Right cardiac atrium (tissue), 5 donors: ENCODE measurements around the gene FRY. TPM values are rescaled to one million over a fixed set of nuclear protein-coding genes. Genes with fewer than 3 reads are reported as not detected.

ENCODE experiments used
- ATAC-seq, 2 donors: fragments of 200-7000 bp; cut with Tn5 transposase; one replicate each; pipeline versions ENCODE4 v1.8.0 to v1.9.1; 2020; ENCODE audit warnings: moderate library complexity in 2 of 2, mild to moderate bottlenecking in 1 of 2
- DNase-seq, 3 donors: peaks; one replicate each; pipeline ENCODE4 v3.0.0-alpha.2; 2020
- H3K27ac ChIP-seq: one replicate; pipeline ENCODE4 v1.5.1; 2013; ENCODE audit warnings: mild to moderate bottlenecking, low read length, control low read depth, moderate library complexity
- H3K27me3 ChIP-seq: one replicate; pipeline ENCODE4 v1.6.1; 2013; ENCODE audit not compliant: control insufficient read depth, insufficient read depth
- H3K4me1 ChIP-seq: one replicate; pipeline ENCODE4 v1.6.1; 2013; ENCODE audit warnings: low read length; ENCODE audit not compliant: control insufficient read depth, insufficient read depth
- H3K4me3 ChIP-seq: one replicate; pipeline ENCODE4 v1.5.1; 2013; ENCODE audit warnings: low read length, control low read depth
- H3K9me3 ChIP-seq: one replicate; pipeline ENCODE4 v1.6.1; 2013; ENCODE audit warnings: low read length; ENCODE audit not compliant: control insufficient read depth
- WGBS: extraction: QIAGEN DNeasy Blood & Tissue Kit; methylation state at CpG from one replicate; pipeline ENCODE4 v1.1.7; 2013; 5-methylcytosine and 5-hydroxymethylcytosine counted together
- intact Hi-C, 4 donors: fragments of 100-400 bp; cut with DNase I; formaldehyde crosslinking; loops; one replicate each; pipeline versions ENCODE4 v1.11.0 to v1.14.0; 2022 to 2023
- polyA plus RNA-seq: library from polyadenylated mRNA; stranded (reverse); fragments of 200-250 nt; gene quantifications from one replicate; pipeline ENCODE4 v1.2.3, GENCODE V29; 2013
- total RNA-seq, 4 donors: library from RNA; stranded (reverse); fragmentation: NEBNext Ultra II Directional; extraction: Animal tissue kit (Norgen Biotek cat#: 25700); gene quantifications; one replicate each; pipeline ENCODE4 v1.2.1, GENCODE V29; 2021
- donor health status: healthy with polysubstance abuse.
- donor health status: DM: no; HTN: yes; CAD: no.
- donor health status: DM: no; HTN: no; CAD: no.
- donor health status: DM: no; HTN: yes; CAD: no; lungs with severe emphysema.
- donor health status: DM: yes; HTN: yes; CAD: no.

The FRY gene
- total and polyA plus RNA-seq, 5 donors: 29.0 to 139 (median 113) TPM

DNA sequence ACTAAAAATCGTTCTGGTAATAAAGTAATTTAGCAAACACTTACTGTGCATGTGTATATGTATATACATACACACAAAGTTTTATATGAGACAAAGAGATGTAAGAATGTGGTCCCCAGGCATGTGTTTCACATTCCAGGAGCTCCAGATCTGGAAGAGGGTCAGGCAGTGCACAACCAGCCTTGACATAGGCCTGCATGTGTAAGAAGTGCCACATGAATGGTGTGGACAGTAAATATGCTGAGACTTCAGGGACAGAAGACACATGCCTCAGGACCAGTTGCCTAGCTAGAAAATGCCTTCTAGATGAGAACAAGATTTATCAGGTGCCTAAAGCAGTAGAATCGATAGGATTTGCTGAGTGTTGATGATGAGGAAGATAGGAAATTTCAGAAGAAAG, 76.4 kb downstream of the FRY start:
- DNase-seq: no peak
- WGBS: 55% methylated on average over 2 of the region's 2 CpGs
- Histone ChIP-seq H3K27ac (no peak overlapping the region), H3K9me3 (no peaks in the 10 kb centered on the region), H3K27me3 (no peaks in the 10 kb centered on the region), H3K4me3 (no peak overlapping the region), H3K4me1 (no peaks in the 10 kb centered on the region)
- peak in 1 of 2 donors; percentile 48 for ATAC-seq
- intact Hi-C loops: no loop called here

DNA sequence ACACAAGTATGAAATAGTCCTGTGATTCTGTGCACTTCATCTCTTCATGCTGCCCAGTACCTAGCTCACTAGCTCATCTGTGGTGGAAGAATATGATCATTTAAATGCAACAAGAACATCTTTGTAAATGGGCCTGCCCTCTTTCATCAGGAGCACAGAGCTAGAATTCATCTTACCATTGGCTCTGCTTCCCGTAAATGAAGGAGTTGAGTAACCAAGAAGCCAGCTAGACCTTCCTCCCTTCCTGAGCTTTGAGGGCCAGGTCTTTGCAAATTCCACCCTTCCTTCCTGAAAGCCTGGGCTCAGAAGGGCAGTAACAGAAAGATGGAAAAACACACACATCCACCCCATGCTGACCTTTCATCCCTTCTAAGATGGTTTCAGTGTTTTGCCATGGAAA, 82.0 kb downstream of the FRY start:
- no peak for DNase-seq
- no peak overlapping the region for H3K27ac ChIP-seq
- no peak overlapping the region for H3K4me3 ChIP-seq
- peaks cover 3% of the 10 kb centered on the region for H3K4me1 ChIP-seq
- H3K27me3 ChIP-seq: no peaks in the 10 kb centered on the region
- no peaks in the 10 kb centered on the region for H3K9me3 ChIP-seq
- ATAC-seq: peak; percentile 41 to 90
- intact Hi-C loops: no loop called here
- WGBS: 61% methylated on average over 1 of the region's 1 CpG

DNA sequence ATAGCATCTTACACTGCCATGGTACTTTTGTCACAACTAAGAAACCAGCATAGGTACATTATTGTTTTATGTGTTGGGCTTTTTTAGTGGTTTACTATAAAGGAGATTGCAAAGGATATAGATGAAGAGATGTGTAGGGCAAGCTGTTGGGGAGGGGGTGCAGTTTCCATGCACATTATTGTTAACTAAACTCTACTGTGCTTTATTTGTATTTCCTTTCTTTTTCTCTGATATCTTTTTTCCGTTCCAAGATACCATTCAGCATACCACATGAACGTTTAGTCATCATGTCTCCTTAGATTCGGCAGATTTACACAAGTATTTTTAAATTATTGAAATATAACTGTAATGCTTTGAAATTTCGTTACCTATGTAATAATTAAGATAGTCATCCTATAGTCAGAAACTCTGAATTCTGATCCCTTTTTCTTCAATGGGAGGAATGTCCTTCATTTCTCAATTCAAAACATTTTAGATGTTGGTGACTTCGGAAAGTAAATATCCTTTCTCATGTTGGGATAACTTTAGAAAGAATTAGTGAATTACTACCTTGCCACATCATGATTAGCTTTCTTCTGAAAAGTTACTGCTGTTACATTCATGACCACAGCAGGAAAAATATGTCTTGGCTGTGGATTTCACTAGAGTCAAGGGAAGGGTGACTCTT, 82.8 kb downstream of the FRY start:
- ATAC-seq (peak in 1 of 2 donors; percentile 28), DNase-seq (no peak)
- Histone ChIP-seq H3K4me1 (peaks cover 3% of the 10 kb centered on the region), H3K4me3 (no peak overlapping the region), H3K27me3 (no peaks in the 10 kb centered on the region), H3K27ac (no peak overlapping the region), H3K9me3 (no peaks in the 10 kb centered on the region)
- intact Hi-C loops: no loop called here
- 54% methylated on average over 5 of the region's 5 CpGs for WGBS

DNA sequence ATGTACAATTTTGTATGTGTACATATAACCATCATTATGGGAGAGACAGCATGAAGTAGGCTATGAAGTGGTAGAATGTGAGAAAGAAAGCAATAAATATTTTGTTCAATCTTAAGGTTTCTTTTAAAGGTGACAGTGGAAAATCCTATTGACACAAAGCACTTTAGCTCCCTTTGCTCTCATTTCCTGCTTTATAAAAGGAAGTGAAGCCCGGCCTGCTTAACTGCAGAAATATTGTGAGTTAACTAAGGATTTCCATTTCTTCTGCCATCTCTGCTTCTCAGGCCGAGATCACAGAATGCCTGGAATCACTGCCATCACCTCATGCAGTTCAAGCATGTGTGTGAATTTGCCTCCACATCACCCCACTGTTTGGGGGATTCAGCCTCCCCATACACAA, 83.5 kb downstream of the FRY start:
- 26% methylated on average over 2 of the region's 2 CpGs for WGBS
- intact Hi-C loops: no loop called here
- no peak overlapping the region for H3K4me3 ChIP-seq
- no peaks in the 10 kb centered on the region for H3K27me3 ChIP-seq
- H3K4me1 ChIP-seq: peaks cover 3% of the 10 kb centered on the region
- ATAC-seq (no peak), DNase-seq (no peak)
- H3K27ac ChIP-seq: peak overlapping the region; percentile 78
- H3K9me3 ChIP-seq: no peaks in the 10 kb centered on the region

DNA sequence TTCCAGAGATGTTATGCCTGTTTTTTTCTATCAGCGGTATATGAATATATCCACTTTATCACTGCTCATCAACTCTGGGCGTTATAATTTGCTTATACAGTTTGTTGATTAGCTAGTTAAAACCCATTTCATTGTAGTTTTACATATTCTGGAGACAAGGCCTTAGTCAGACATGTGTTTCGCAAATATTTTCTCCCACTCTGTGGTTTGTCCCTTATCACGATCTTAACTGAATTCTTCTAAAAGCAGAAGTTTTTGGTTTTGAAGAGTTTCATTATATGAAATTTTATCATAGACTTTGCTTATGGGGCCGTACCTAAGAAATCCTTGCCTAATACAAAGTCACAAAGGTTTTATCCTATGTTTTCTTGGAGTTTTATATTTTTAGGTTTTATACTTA, 84.6 kb downstream of the FRY start:
- intact Hi-C loops: no loop called here
- ATAC-seq (no peak), DNase-seq (no peak)
- peaks cover 3% of the 10 kb centered on the region for H3K4me1 ChIP-seq
- H3K27me3 ChIP-seq: no peaks in the 10 kb centered on the region
- H3K9me3 ChIP-seq: no peaks in the 10 kb centered on the region
- no peak overlapping the region for H3K27ac ChIP-seq
- H3K4me3 ChIP-seq: no peak overlapping the region
- WGBS: 68% methylated on average over 5 of the region's 5 CpGs

DNA sequence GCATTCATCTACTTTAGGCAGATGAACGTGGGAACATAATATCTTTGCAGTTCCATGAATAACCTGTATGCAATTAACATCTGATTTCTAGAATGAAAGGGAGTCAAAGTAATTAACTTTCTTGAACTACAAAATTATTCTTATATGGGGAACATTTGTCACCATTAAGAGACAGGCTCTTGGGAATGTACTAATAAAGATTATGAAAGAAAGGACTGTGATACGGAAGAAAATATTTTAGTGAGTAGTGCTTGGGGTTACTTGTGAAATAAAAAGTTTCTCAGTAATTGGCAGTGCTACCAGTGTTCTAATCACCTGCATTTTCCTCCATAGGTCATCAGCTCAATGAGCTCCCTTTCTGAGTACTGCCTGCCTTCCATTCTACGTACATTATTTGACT, 85.4 kb downstream of the FRY start:
- Histone ChIP-seq H3K27me3 (no peaks in the 10 kb centered on the region), H3K9me3 (no peaks in the 10 kb centered on the region), H3K4me1 (peaks cover 3% of the 10 kb centered on the region), H3K27ac (peak overlapping the region; percentile 23), H3K4me3 (no peak overlapping the region)
- ATAC-seq (no peak), DNase-seq (no peak)
- intact Hi-C loops: no loop called here
- WGBS: 67% methylated on average over 3 of the region's 3 CpGs

DNA sequence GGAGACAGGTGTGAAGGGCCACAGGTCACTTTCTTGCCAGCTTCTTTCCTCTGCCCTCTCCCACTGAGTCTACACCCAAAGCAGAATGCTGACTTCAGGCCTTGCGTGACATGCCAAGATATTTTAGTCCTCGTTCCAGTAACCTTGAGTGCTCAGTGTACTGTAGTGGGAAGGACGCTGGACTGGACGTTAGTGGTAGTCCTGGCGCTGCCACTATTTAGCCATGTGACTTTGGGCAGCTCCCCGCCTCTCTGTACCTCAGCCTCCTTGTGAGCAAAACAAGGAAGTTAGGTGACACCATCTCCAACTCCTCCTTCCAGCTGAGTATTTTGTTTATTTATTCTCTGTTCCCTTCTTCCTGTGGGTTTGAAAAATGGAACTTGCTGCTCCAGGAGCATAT, 86.1 kb downstream of the FRY start:
- H3K9me3 ChIP-seq: no peaks in the 10 kb centered on the region
- peak; percentile 88 to 96 for ATAC-seq
- WGBS: 48% methylated on average over 6 of the region's 6 CpGs
- DNase-seq: peak; percentile 37 to 73 (median 69)
- intact Hi-C loops: no loop called here
- no peak overlapping the region for H3K4me3 ChIP-seq
- H3K4me1 ChIP-seq: peaks cover 3% of the 10 kb centered on the region
- no peaks in the 10 kb centered on the region for H3K27me3 ChIP-seq
- H3K27ac ChIP-seq: peak overlapping the region; percentile 60

DNA sequence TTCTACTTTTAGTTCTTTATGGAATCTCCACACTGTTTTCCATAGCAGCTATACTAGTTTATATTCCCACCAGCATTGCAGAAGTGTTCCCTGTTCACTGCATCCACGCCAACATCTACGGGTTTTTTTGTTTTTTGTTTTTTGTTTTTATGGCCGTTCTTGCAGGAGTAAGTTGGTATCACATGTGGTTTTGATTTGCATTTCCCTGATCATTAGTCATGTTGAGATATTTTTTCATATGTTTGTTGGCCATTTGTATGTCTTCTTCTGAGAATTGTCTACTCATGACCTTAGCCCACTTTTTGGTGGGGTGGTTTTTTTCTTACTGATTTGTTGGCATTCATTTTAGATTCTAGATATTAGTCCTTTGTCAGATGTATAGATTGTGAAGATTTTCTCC, 89.7 kb downstream of the FRY start:
- Histone ChIP-seq H3K4me3 (no peak overlapping the region), H3K9me3 (no peaks in the 10 kb centered on the region), H3K27me3 (no peaks in the 10 kb centered on the region), H3K4me1 (peaks cover 6% of the 10 kb centered on the region), H3K27ac (no peak overlapping the region)
- no peak for DNase-seq
- ATAC-seq: no peak
- intact Hi-C loops: no loop called here
- WGBS: 96% methylated on average over 3 of the region's 3 CpGs

DNA sequence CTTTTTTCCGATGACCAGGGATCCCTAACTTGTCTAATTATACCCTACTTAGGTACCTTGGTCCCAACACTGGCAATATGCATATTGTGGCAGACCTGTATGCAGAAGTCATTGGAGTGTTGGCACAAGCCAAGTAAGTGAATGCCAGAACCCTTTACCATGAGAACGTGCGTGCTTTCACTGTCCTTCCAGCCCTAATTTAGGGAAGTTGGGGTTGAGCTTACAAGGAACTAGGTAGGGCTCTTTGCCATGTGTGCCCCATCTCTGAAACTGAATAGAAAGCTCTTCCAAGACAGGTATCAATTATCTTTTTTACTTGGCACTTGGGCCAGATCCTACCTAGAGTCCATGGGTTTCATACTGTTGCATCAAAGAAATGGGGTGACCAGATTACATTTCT, 93.2 kb downstream of the FRY start:
- H3K27ac ChIP-seq: peak overlapping the region; percentile 90

DNA sequence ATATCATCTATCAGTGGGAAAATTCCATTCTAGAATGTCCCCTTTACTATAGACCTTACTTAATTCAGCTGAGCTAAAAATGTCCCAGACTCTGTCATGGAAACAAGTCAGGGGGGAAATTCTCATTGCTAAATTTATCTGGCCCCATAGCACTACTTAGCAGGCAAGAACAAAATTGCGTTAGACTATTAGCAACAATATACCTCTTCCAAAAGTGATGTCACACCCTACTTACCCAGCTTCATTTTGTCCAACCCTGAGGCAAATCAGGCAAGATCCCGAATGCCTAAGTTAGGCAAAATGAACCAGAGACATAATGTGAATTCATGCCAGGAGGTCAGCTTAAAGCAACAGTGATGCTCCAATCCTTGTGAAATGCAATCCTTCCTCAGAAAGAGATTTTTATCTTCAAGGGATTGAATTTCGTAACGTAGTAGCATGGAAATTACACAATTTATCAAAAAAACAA, 93.7 kb downstream of the FRY start:
- ATAC-seq (peak; percentile 89 to 90), DNase-seq (no peak)
- Histone ChIP-seq H3K4me1 (peaks cover 6% of the 10 kb centered on the region), H3K27ac (peak overlapping the region; percentile 89), H3K27me3 (no peaks in the 10 kb centered on the region), H3K4me3 (no peak overlapping the region), H3K9me3 (no peaks in the 10 kb centered on the region)
- WGBS: 33% methylated on average over 4 of the region's 4 CpGs
- intact Hi-C loops: no loop called here

More for the DNA sequence above, 93.2 kb downstream of the FRY start:
- ATAC-seq (peak; percentile 11 to 15), DNase-seq (no peak)
- no peaks in the 10 kb centered on the region for H3K9me3 ChIP-seq
- H3K4me3 ChIP-seq: no peak overlapping the region
- peaks cover 6% of the 10 kb centered on the region for H3K4me1 ChIP-seq
- intact Hi-C loops: no loop called here
- WGBS: 79% methylated on average over 3 of the region's 3 CpGs
- no peaks in the 10 kb centered on the region for H3K27me3 ChIP-seq

DNA sequence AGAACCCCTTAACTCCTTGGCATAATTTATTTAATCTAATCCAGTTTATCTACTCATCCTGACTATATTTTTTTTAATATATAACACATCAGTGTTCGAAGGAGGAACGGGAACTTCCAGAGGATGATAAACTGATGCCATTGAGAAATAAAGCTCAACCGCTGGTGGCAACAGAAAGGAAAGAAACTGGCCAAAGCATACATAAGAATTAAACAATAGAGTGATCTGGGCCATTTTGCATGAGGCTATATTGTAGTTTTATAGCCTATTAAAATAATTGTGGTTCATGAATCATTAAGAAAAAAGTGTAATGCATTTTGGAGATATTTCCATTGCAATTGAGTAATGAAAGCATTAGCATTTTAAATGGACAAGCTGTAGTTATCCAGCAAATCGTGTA, 94.2 kb downstream of the FRY start:
- Histone ChIP-seq H3K27me3 (no peaks in the 10 kb centered on the region), H3K4me1 (peaks cover 6% of the 10 kb centered on the region), H3K4me3 (no peak overlapping the region), H3K27ac (no peak overlapping the region), H3K9me3 (no peaks in the 10 kb centered on the region)
- intact Hi-C loops: no loop called here
- no peak for ATAC-seq
- no peak for DNase-seq
- 73% methylated on average over 4 of the region's 4 CpGs for WGBS

DNA sequence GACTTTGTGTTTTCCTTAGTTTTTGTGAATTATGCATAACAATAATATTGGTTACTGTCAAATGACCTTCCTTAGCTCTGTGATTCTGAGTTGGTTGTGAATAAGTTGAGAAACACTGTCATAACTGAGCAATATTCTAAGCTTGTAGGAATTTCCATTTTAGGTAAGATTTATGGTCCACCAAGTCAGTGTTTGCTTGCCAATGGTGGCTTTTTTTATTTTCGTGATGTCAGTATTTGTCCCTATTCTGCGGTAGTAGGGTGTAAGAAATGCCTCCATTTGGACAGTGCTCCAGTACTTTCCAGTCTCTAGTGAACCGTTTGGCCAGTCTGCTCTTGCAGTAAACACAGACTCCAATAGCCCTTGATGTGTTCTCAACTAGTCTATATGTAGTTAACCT, 94.7 kb downstream of the FRY start:
- intact Hi-C loops: no loop called here
- Histone ChIP-seq H3K4me1 (peaks cover 6% of the 10 kb centered on the region), H3K9me3 (no peaks in the 10 kb centered on the region), H3K27ac (no peak overlapping the region), H3K27me3 (no peaks in the 10 kb centered on the region), H3K4me3 (no peak overlapping the region)
- peak; percentile 44 to 49 for ATAC-seq
- no peak for DNase-seq
- WGBS: 68% methylated on average over 3 of the region's 3 CpGs
